GM19043 (cell line): ENCODE measurements around the gene GPBP1L1.
"Not testable (repeated sequence)": the region's sequence is repeated elsewhere in the genome, so short reads cannot be mapped to it uniquely, and the experiment has no call there.

Source experiments
- ATAC-seq: cut with Tn5 transposase; IDR thresholded peaks from one replicate; pipeline ENCODE4 v1.9.1; 2021; ENCODE audit warnings: low read depth; ENCODE audit not compliant: unreplicated experiment

Gene GPBP1L1, protein sequence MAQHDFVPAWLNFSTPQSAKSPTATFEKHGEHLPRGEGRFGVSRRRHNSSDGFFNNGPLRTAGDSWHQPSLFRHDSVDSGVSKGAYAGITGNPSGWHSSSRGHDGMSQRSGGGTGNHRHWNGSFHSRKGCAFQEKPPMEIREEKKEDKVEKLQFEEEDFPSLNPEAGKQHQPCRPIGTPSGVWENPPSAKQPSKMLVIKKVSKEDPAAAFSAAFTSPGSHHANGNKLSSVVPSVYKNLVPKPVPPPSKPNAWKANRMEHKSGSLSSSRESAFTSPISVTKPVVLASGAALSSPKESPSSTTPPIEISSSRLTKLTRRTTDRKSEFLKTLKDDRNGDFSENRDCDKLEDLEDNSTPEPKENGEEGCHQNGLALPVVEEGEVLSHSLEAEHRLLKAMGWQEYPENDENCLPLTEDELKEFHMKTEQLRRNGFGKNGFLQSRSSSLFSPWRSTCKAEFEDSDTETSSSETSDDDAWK

DNA sequence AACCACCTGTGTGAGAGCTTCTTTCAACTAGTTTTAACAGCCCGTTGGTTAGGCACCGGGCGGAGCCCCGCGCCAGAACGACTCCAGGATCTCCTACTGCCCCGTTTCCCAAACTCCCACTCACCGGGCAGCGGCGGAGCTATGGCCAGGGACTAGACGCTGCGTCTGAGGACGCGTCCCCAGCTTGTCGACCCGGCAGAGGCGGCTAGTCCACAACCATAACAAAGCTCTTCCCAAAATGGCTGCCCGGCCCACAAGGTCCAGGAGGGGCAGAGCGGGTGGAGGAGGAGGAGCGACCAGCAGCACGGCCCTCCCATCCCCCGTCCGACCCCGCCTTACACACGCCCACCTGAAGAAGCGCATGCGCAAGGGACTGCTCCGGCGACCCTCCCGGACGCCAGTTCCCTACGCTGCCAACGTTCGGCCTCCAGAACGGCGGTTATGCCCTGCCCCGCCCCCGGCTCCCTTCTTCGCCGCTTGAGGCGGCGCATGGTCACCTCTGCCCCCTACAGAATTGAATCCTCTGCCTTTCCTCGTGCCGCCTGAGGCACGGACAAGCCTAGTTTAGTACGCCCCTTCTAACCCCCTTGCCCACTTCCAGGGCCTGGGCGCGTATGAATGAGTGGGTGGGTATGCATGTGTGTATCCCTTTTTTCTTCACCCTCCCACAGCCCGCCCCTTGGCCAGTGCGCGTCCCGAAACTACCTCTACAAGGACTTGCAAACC, at the start of gene GPBP1L1:
GPBP1L1 (minus strand) TSS at position 246 of the 726 bp plus-strand sequence. CDS start 27,446 bp downstream, outside the sequence.
- ATAC-seq, result peak; percentile 56

DNA sequence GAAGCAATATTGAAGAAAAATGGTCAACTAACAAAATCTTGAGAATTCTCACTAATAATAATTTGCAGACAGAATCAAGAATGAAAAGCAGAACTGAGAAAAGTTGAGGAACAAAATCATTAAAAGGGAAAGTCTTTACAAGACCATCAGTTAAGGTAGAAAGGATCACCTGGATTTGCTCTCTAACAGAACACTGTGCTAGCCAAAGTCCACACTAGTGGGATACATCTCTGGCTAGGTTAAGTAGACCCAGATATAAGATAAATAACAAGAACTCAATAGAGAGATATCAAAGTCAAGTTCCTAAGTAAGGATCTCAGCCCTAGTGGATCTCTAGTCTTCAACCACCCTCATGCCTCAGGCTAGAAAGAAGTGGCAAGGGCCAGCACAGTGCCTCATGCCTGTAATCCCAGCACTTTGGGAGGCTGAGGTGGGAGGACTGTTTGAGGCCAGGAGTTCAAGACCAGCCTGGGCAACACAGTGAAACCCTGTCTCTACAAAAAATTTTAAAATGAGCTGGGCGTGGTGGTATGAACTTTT, 44.5 kb upstream of the GPBP1L1 start:
- ATAC-seq, result no peak

DNA sequence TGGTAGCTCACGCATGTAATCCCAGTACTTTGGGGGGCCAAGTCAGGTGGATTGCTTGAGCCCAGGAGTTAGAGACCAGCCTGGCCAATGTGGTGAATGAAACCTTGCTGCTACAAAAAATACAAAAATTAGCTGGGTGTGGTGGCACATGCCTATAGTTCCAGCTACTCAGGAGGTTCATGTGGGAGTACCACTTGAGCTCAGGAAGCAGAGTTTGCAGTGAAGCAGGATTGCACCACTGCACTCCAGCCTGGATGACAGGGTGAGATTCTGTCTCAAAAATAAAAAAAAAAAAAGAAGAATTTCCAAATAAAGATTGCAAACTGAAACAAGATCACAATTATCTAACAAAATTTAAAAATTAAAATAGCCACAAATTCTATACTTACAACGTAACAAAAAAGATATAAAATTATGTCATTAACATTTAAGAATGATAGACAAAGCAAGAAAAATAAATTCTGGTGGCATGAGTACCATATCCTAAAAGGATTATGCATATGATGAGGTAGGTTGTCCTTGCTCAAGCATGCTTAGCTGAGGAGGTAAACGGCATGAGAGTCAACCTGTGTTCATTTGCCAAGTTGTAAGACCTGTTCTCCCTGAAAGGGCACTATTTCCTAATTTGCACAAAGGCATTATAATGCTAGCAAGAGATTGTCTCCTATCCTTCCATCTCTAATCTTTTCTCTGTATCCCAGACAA, 43.9 kb upstream of the GPBP1L1 start:
- ATAC-seq, result no peak

DNA sequence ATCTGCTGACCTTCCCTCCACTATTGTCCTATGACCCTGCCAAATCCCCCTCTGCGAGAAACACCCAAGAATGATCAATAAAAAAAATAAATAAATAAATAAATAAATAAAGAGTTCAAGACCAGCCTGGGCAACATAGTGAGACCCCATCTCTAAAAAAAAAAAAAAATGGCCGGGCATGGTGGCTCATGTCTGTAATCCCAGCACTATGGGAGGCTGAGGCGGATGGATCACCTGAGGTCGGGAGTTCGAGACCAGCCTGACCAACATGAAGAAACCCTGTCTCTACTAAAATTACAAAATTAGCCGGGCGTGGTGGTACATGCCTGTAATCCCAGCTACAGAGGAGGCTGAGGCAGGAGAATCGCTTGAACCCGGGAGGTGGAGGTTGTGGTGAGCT, 39.7 kb upstream of the GPBP1L1 start:
- ATAC-seq, result not testable (repeated sequence)

DNA sequence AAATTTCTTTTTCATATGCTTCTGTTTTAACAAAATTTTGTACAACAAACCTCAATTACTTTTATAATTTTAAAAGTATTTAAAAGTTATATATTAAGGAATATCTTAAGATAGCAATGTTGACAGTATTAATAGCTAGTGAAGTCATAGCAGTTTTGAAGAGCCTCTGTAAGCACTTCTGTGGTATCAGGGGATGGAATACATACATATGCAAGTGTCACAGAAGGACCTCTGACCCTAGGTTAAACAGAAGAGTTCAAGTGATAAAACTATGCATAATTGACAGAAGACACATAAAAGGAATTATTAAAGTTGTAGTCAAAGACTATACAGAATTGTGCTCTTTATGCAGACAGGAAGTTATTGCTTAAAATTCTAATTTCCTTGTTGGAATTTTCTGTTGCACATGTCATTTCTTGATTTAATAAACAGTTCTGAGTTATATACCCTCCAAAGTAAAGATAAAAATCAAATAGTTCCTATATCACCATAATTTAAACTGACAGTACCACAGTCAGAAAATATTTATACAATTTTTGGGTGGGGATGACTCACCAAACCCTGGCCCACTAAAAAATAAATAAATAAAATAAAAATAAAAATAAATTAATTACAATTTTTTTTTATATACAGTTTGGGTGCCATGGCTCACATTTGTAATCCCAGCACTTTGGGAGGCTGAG, 37.1 kb upstream of the GPBP1L1 start:
- ATAC-seq, result no peak

DNA sequence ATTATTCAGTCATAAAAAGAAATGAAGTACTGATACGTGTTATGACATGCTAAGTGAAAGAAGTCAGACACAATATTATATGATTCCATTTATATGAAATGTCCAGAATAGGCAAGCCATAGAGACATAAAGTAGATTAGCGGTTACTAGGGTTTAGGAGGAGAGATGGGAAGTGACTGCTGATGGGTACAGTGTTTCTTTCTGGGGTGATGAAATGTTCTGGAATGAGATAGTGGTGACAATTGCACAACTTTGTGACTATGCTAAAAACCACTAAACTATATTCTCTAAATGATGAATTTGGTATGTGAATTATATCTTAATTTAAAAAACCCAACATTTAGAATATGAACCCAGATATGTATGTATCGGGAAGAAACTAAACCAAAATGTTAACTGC, 36.5 kb upstream of the GPBP1L1 start:
- ATAC-seq, result no peak

DNA sequence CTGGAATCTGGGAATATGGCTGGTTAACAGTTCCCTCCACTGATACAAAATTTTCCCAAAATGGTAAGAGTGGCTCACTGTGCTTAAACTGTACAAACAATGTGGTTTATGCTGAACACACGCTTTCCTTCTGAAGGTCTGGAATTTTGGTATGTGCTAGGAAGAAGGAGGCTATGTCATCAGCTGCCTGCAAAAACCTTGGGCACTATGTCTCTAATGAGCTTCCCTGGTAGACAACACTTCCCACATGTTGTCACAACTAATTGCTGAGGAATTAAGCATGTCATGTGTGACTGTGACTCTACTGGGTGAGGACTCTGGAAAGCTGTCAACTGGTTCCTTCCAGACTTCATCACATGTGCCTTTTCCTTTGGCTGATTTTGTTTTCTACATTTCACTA, 34.9 kb upstream of the GPBP1L1 start:
- ATAC-seq, result no peak

DNA sequence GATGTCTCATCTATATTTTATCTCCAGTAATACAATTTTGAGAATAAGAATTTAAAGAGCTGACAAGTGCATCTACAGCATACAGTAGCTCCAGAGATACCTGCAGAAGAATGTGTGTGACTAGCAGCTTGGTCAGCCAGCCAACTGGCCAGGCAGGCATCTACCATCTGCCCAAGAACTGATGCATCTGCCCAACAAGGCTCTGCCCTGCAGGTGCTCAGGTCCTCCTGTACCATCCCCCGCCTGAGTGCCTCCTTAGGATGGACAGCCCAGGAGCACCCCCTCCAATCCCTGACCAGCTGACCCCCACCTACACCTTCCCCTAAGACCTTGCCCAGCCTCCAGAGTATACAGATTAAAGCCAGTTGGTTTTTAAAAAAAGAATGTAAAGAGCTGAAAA, 32.0 kb upstream of the GPBP1L1 start:
- ATAC-seq, result no peak

DNA sequence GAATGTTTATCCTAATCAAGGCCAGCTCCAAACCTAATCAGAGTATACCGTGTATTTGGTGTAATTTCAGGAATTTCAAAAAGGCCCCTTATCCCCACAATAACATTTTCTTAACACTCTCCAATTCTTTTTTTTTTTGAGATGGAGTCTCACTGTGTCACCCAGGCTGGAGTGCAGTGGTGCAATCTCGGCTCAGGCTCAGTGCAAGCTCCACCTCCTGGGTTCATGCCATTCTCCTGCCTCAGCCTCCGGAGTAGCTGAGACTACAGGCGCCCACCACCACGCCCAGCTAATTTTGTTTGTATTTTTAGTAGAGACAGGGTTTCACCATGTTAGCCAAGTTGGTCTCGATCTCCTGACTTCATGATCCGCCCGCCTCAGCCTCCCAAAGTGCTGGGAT, 31.1 kb upstream of the GPBP1L1 start:
- not testable (repeated sequence) for ATAC-seq

DNA sequence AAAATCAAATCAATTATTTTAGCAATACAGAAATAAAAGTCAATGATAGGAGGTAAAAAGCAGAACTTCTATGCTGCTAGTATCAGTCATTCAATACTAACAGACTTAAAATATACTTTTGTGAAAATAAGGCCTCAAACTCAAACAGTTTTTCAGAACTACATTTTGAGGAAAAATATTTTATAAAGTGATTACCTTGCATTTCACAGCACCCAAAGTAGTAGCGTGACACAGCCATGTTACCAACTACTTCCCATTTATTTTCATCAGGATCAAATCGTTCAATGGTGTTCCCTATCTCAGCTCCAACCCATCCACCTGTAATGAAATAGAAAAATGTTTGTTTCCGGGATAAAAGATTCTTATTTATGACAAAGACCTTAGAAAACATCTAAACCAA, 30.4 kb upstream of the GPBP1L1 start:
- ATAC-seq, result no peak

DNA sequence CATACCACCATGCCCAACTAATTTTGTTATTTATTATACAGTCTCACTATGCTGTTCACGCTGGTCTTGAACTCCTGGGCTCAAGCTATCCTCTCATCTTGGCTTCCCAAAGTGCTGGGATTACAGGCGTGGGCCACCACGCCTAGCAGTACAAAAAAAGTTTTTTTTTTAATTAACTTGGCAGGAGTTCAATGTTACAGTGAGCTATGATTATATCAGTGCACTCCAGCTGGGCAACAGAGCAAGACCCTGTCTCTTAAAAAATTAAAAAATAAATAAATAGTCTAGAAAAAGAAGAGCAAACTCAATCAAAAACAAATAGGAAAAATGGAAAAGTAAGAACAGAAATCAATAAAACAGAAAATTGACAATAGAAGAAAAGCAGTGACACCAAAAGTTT, 27.4 kb upstream of the GPBP1L1 start:
- no peak for ATAC-seq

DNA sequence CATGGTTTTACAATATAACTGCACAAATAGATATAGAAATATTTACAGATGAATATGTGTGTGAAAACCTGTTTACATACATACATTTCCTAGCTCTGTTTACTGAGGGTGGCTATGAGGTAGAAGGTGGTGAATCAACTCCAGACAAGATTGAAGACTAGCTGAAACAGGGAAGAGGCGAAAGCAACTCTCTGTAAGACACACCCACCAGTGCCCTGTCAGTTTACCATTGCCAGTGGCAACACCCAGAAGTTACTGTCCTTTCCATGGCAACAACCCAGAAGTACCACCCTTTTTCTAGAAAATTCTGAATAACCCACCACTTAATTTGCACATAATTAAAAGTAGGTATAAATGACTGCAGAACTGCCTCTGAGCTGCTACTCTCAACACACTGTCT, 18.3 kb upstream of the GPBP1L1 start:
- ATAC-seq, result no peak

DNA sequence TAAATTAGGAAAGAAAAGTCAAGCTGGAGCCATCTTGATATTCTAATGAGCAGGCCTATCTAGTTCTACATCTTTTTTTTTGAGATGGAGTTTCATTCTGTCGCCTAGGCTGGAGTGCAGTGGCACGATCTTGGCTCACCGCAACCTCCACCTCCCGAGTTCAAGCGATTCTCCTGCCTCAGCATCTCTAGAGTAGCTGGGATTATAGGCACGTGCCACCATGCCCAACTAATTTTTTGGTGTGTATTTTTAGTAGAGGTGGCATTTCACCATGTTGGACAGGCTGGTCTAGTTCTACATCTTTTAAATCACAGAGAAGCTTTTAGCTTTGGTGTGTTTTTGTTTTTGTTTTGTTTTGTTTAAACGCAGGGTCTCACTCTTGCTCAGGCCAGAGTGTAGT, 8.5 kb upstream of the GPBP1L1 start:
- no peak for ATAC-seq

DNA sequence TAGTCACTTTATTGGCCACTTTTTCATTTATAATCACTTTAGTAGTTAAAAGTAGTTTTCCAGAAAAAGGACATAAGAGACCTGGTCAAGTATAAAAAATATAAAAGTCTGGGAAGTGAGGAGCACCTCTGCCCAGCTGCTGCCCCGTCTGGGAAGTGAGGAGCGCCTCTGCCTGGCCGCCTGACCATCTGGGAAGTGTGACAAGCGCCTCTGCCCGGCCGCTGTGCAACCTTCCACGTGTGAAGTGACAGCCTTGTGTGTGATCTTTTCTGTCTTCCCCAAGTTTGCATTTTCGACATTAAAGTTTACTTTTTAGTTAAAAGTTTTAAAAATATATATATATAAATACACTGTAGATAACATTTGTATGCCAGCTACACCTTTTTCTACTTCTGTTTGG, 7.5 kb upstream of the GPBP1L1 start:
- not testable (repeated sequence) for ATAC-seq

DNA sequence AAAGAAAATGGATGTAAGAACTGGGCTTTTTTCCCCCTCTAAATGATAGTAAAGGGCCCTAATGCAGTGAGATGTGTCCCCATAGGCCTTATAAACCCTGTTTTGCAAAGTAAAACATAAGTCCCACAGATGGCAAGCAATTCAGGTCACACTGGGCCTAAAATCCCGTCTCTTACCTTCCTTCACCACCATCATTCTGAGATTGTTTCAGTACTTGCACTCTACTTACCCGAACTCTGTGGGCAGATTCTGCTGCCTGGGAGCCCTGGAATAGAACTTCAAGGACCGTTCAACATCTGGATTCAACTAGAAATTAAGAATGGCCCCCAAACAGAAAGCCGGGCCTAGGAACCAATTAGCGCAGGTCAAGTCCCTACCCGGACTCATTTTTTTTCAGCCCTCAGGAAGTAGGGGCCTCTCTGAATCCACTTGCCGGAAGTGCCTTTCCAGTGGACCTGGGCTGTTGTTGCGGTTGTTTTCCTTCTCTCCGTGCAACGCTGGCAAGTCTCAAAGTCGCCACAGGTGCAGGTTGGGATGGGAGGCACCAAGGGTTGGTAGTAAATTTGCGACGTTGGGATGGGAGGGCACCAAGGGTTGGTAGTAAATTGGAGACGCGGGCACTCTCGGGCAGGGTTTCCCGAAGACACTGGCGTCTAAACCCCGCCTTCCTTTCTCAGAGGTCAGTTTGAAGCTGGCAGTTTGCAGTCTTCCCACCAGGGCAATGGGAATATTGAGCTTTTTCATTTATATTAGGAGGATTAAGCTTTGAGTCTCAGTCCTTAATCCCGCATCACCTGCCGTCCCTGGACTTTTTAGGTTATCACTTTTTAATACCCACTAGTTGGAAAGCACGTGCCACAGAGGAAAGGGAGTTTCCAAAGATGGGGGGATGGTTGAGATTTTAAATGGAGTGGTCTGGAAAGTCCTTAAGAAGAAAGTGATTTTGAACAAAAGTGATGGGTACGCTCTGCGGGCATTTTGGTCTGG, 1.7 kb upstream of the GPBP1L1 start, which contains the start of gene TMEM69:
TMEM69 (plus strand) TSS at position 428 of the 987 bp plus-strand sequence. CDS start 2,888 bp downstream, outside the sequence.
- no peak for ATAC-seq

DNA sequence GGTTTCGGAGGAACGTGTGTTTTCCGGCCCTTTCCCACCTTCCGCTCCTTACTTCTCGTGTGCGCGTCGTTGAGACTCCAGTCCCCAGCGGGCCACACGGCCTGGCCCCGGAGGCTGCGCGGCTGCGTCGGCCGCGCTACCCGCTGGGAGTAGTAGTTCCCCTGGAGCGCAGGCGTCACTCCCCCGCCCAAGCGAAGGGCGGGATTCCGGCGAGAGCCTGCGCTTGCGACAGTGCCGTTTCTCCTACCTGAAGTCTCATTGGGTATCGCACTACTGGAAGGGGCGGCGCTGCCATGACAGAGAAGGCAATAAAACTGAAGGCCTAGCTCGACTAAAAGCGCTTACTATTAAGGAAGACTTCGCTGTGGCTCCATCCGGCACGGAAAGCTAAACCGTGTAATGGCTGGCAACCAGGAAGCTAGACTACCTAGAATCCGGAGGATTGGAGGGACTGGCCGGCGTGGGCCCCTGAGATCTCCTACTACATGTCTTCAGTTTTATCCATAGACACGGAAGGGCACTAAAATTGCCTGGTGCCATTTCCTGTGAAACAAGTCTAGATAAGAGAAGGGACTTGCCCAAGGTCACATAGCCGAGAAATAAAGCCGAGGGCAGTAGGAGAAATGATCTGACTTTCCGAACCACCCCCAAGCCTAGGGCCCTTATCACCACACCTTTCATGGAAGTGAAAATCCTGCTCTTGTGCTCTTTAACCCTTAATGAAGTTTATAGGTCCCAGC, 851 bp upstream of the GPBP1L1 start:
- peak; percentile 82 for ATAC-seq

DNA sequence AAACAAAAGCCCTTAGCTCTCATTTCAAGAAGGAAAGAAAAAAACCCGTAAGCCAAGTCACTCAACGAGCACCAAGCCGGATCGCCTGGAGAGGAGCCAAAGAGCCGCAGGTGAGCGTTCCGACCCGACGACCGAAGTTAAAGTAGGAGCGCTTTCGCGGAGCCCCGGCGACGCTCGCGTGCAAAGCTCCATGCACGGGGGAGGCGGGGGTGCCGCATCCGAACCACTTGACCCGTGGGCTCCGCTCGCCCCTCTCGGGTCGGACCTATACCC, 382 bp downstream of the GPBP1L1 start:
- no peak for ATAC-seq

DNA sequence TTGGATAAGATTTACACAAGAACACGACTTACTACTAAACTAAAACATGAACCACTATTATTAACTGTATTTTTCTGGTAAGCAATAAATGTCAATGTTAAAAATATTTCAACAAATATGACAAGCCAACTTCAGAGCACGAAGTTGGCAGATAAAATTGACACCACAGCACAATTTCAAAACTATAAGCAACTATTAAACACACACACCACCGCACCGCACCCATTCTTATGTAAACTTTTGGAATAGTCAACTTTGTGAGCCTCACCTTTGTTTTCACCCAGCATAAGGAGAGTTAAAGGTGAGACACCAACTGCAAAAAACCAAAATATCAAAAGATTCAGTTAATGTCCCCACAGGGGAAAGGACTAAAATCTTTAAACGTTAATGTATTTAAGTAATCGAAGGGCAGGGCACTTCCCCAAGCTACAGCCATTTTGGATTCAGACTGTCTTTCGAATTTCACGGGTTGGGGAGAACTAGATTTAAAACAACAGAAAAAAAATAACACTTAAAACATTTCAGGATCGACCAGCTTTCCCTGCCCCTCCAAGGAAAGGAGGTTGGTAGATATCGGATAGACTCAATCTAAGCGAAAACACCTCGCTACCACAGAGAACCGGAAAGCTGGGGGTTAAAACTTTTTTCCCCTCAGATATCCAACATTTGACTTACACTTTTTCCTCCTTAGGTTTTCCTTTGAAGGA, 872 bp downstream of the GPBP1L1 start:
- ATAC-seq, result no peak
